OCI-LY3 (cell line): ENCODE data around the gene PIK3CA.
"Not testable (repeated sequence)": the region's sequence is repeated elsewhere in the genome, so short reads cannot be mapped to it uniquely, and the experiment has no call there.

Experiments used
- H2AFZ ChIP-seq: fragments of 200-600, 300-600 bp; shearing (Covaris generic); 2 replicates; pipeline ENCODE4 v1.6.0; 2014; ENCODE audit warnings: antibody characterized with exemption, low read depth, low read length
- H3K27ac ChIP-seq: fragments of 200-600, 300-600 bp; sonication (generic); 2 replicates; pipeline ENCODE4 v1.5.1; 2014; ENCODE audit warnings: mild to moderate bottlenecking, low read length, moderate library complexity, mixed read lengths
- H3K27me3 ChIP-seq: fragments of 200-600, 300-600 bp; sonication (generic); 2 replicates; pipeline ENCODE4 v1.6.1; 2014; ENCODE audit warnings: low read depth, low read length, mixed read lengths
- H3K36me3 ChIP-seq: fragments of 200-600, 300-600 bp; sonication (generic); replicated peaks from 2 replicates; pipeline ENCODE3; 2014; ENCODE audit warnings: low read depth, low read length, mixed read lengths
- H3K4me1 ChIP-seq: fragments of 300-600, 200-600 bp; sonication (generic); 2 replicates; pipeline ENCODE4 v1.6.1; 2014; ENCODE audit warnings: low read length, mixed read lengths
- H3K4me2 ChIP-seq: fragments of 200-600, 300-600 bp; sonication (generic); 2 replicates; pipeline ENCODE4 v1.6.1; 2014; ENCODE audit warnings: low read length, mixed read lengths
- H3K4me3 ChIP-seq: fragments of 300-600, 200-600 bp; sonication (generic); 2 replicates; pipeline ENCODE4 v1.5.1; 2014; ENCODE audit warnings: antibody characterized with exemption, mild to moderate bottlenecking, low read length, moderate library complexity
- H3K79me2 ChIP-seq: fragments of 300-600, 200-600 bp; shearing (Covaris generic); 2 replicates; pipeline ENCODE4 v1.6.1; 2014; ENCODE audit warnings: mild to moderate bottlenecking, low read length, mixed read lengths
- H3K9ac ChIP-seq: fragments of 300-600, 200-600 bp; shearing (Covaris generic); 2 replicates; pipeline ENCODE4 v1.6.0; 2014; ENCODE audit warnings: mild to moderate bottlenecking, low read length, moderate library complexity
- H3K9me3 ChIP-seq: fragments of 200-600, 300-600 bp; shearing (Covaris generic); 2 replicates; pipeline ENCODE4 v1.6.1; 2014; ENCODE audit warnings: low read length, mixed read lengths; ENCODE audit not compliant: insufficient read depth
- H4K20me1 ChIP-seq: fragments of 200-600, 300-600 bp; sonication (generic); 2 replicates; pipeline ENCODE4 v1.6.1; 2016; ENCODE audit warnings: low read length, mixed read lengths; ENCODE audit not compliant: insufficient read depth
- EZH2phosphoT487 ChIP-seq: fragments of 200-600 bp; shearing (Covaris generic); IDR thresholded peaks from 2 replicates; pipeline ENCODE4 v1.6.1; 2018; ENCODE audit warnings: antibody characterized with exemption, mixed run types, low read depth
- TF ChIP-seq, protein P1 (sequence below): fragments of 200-600, 300-600 bp; sonication (generic); IDR thresholded peaks from 2 replicates; pipeline ENCODE4 v1.5.1; 2014; ENCODE audit warnings: antibody characterized with exemption, low read length, low read depth

PIK3CA gene

GRCh38 chr3:179194931-179195330 lies 46.8 kb downstream of the PIK3CA start:
- Histone ChIP-seq H3K9me3 (no peaks in the 10 kb centered on the region), H3K4me3 (no peak overlapping the region), H3K9ac (no peak overlapping the region), H3K79me2 (peaks cover 32% of the 10 kb centered on the region), H3K27me3 (no peaks in the 10 kb centered on the region), H4K20me1 (peaks cover 42% of the 10 kb centered on the region), H3K4me1 (peaks cover 16% of the 10 kb centered on the region; the same call in 1 of the 2 replicates), H2AFZ (no peak overlapping the region), H3K27ac (no peak overlapping the region), H3K36me3 (no peaks in the 10 kb centered on the region), H3K4me2 (no peak overlapping the region)
- no peak for TF ChIP-seq EZH2phosphoT487
- TF ChIP-seq, protein P1, sequence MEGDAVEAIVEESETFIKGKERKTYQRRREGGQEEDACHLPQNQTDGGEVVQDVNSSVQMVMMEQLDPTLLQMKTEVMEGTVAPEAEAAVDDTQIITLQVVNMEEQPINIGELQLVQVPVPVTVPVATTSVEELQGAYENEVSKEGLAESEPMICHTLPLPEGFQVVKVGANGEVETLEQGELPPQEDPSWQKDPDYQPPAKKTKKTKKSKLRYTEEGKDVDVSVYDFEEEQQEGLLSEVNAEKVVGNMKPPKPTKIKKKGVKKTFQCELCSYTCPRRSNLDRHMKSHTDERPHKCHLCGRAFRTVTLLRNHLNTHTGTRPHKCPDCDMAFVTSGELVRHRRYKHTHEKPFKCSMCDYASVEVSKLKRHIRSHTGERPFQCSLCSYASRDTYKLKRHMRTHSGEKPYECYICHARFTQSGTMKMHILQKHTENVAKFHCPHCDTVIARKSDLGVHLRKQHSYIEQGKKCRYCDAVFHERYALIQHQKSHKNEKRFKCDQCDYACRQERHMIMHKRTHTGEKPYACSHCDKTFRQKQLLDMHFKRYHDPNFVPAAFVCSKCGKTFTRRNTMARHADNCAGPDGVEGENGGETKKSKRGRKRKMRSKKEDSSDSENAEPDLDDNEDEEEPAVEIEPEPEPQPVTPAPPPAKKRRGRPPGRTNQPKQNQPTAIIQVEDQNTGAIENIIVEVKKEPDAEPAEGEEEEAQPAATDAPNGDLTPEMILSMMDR, result no peak

- H3K4me1 ChIP-seq, result peaks cover 14% of the 10 kb centered on the region; the same call in 1 of the 2 replicates
- H3K36me3 ChIP-seq, result peaks cover 4% of the 10 kb centered on the region
- H3K9ac ChIP-seq, result no peak overlapping the region
- H3K4me2 ChIP-seq, result no peak overlapping the region
- no peaks in the 10 kb centered on the region for H3K9me3 ChIP-seq
- no peak overlapping the region for H2AFZ ChIP-seq
- H3K27ac ChIP-seq, result no peak overlapping the region
- no peak overlapping the region for H3K4me3 ChIP-seq
- TF ChIP-seq, protein P1, result no peak
- no peak for TF ChIP-seq EZH2phosphoT487
- H3K79me2 ChIP-seq, result peaks cover 26% of the 10 kb centered on the region
- H3K27me3 ChIP-seq, result no peaks in the 10 kb centered on the region
- peaks cover 34% of the 10 kb centered on the region for H4K20me1 ChIP-seq
Observed at GRCh38 chr3:179196098-179196497, 47.9 kb downstream of the PIK3CA start.

DNA sequence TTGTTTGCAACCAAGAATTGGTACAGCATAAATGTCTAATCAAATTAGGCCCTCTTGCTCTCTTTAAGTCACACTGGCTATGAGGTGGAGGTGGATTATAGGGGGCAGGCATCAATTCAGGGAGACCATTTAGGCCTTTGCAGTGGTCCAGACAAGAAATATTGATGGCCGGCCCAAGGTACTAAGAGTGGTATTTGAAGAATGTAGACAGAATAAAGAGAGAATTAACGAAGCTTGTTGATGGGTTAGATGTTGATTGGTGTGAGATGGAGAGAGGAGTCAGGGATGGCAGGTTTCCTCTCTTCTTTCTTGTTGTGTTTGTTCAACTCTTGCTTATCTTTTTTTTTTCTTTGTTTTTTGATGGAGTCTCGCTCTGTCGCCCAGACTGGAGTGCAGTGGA lies 48.5 kb downstream of the PIK3CA start:
- Histone ChIP-seq H3K9me3 (no peaks in the 10 kb centered on the region), H3K79me2 (peaks cover 23% of the 10 kb centered on the region), H3K27ac (no peak overlapping the region), H3K9ac (no peak overlapping the region), H2AFZ (no peak overlapping the region), H4K20me1 (peaks cover 30% of the 10 kb centered on the region), H3K4me3 (no peak overlapping the region), H3K27me3 (no peaks in the 10 kb centered on the region), H3K36me3 (peaks cover 5% of the 10 kb centered on the region), H3K4me2 (no peak overlapping the region), H3K4me1 (peaks cover 10% of the 10 kb centered on the region; the same call in 1 of the 2 replicates)
- TF ChIP-seq, protein P1, result no peak
- no peak for TF ChIP-seq EZH2phosphoT487

DNA sequence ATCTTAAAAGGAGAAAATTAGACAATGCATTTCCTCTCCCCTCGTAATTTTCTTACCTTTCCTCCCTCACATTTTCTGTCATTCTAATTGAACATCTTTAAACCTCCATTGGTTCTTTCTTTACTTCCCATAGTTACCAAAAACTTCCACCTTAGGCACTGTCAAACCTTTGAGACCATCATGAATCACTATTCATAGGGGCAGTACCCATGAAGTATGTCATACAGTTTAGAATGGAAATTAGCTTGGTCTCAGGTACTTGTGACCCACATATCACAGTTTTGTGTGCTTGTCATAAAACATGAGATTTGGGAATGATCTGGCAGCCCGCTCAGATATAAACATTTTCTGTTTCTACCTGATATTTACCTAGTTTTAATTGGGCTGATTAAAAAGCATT lies 52.6 kb downstream of the PIK3CA start:
- no peaks in the 10 kb centered on the region for H3K27me3 ChIP-seq
- peaks cover 4% of the 10 kb centered on the region for H3K79me2 ChIP-seq
- peaks cover 4% of the 10 kb centered on the region; the same call in 1 of the 2 replicates for H3K4me1 ChIP-seq
- TF ChIP-seq, protein P1, result no peak
- no peak for TF ChIP-seq EZH2phosphoT487
- H2AFZ ChIP-seq, result no peak overlapping the region
- peaks cover 7% of the 10 kb centered on the region for H3K36me3 ChIP-seq
- H3K27ac ChIP-seq, result no peak overlapping the region
- H3K4me2 ChIP-seq, result no peak overlapping the region
- H3K9ac ChIP-seq, result no peak overlapping the region
- H3K9me3 ChIP-seq, result no peaks in the 10 kb centered on the region
- H3K4me3 ChIP-seq, result no peak overlapping the region
- peaks cover 10% of the 10 kb centered on the region for H4K20me1 ChIP-seq

- not testable (repeated sequence) for H2AFZ ChIP-seq, H3K4me3 ChIP-seq, H3K27me3 ChIP-seq, H4K20me1 ChIP-seq, H3K9ac ChIP-seq, H3K79me2 ChIP-seq, H3K27ac ChIP-seq, H3K9me3 ChIP-seq, H3K4me1 ChIP-seq, H3K36me3 ChIP-seq, H3K4me2 ChIP-seq
Observed at GRCh38 chr3:179215550-179215949, 67.4 kb downstream of the PIK3CA start.

DNA sequence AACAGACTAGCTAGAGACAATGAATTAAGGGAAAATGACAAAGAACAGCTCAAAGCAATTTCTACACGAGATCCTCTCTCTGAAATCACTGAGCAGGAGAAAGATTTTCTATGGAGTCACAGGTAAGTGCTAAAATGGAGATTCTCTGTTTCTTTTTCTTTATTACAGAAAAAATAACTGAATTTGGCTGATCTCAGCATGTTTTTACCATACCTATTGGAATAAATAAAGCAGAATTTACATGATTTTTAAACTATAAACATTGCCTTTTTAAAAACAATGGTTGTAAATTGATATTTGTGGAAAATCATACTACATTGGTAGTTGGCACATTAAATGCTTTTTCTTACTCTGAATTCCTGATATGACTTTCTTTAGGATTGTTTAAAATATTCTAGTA lies 70.1 kb downstream of the PIK3CA start:
- H3K36me3 ChIP-seq, H3K27ac ChIP-seq, H3K79me2 ChIP-seq, H3K9ac ChIP-seq, H3K4me1 ChIP-seq, H3K27me3 ChIP-seq, H3K9me3 ChIP-seq, H2AFZ ChIP-seq, H3K4me3 ChIP-seq, H4K20me1 ChIP-seq, H3K4me2 ChIP-seq: not testable (repeated sequence)
